GM19324 (cell line): ENCODE results near the gene MALRD1.

Source experiments
- ATAC-seq: cut with Tn5 transposase; IDR thresholded peaks from one replicate; pipeline ENCODE4 v1.9.1; 2021; ENCODE audit warnings: mild to moderate bottlenecking, moderate library complexity; ENCODE audit not compliant: unreplicated experiment, low FRiP score

MALRD1 gene

DNA sequence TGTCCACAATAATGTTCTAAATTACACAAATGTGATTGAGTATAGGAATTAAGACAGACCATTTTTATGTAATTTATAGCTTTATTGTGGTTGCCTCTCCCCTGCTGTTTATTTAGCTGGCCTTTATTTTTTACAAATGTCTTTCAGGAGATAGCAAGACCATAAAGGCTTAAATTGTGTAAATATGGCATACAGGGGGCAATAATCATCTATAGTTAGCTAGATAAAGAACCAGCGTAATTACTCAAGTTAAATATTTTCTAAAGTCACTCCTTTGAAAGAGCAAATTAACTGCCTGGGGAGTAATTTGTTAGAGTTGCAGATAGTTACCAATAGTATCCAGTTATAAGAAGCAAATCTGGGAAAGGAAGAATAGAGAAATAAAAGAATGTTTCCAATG is at the start of gene MALRD1:
MALRD1 (plus strand) TSS at position 313 of the 400 bp plus-strand sequence. CDS start 138 bp downstream, outside the sequence.
- no peak for ATAC-seq

DNA sequence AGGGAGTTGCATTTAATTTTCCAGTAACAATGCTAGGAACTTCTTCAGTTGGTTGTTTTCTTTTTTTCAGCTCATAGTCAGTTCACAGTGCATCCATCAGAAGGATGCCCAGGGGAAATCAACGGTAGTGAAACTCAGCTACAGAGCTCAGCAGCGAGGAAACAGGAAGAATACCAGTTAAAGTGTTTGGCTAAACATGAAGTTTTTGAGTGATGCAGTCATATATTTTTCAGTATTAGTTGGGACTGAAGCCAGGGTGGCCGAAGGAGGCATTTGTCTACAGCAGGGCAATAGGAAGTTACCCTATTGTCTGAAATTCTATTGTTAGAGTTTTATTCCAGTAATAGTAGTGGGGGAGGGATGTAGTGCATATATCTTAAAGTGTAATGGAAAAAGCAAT is 45.3 kb upstream of the MALRD1 start:
- no peak for ATAC-seq

DNA sequence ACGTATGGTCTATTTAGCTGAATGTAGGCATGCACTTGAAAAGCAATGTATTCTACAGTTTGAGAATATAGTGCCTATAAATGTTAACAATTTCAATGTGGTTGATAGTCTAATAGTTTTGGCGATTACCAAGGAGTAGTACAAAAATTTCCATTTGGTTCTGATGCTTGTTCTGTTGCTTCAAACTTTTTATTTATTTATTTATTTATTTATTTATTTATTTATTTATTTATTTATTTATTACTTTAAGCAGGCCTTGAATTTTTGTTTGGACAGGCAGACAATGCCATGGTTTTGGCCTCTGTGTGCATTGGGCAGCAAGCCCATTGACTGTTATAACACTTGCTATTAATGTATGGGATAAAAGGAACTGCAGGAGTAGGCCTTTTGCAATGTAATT is 36.5 kb upstream of the MALRD1 start:
- ATAC-seq: no peak

DNA sequence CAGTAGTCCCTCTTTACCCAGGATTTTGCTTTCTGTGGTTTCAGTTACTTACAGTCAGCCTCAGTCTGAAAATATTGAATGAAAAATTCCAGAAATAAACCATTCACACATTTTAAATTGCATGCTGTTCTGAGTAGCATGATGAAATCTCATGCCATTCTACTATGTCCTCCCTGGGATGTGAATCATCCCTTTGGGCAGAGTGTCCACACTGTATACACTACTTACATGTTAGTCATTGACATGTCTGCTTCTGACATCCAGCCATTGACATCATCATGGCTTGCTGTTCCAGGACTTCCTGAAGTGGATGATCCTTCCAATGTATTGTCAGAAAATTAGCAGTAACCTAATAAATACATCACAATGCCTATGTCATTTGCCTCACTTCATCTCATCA is 34.6 kb upstream of the MALRD1 start:
- ATAC-seq: no peak

DNA sequence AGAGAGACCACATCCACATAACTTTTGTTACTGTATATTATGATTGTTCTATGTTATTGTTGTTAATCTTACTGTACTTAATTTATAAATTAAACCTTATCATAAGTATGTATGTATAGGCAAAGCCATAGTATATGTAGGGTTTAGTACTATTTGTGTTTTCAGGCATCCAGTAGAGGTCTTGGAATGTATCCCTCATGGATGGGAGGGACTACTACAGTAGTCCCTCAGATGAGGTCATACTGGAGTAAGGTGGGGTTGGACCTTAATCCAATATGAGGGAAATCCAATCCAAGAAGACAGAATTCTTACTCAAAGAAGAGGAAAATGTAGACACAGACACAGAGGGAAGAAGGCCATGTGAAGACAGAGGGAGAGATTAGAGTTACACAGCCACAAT is 34.1 kb upstream of the MALRD1 start:
- no peak for ATAC-seq

GRCh38 chr10:19017116-19017890 is 31.3 kb upstream of the MALRD1 start:
- ATAC-seq: no peak

DNA sequence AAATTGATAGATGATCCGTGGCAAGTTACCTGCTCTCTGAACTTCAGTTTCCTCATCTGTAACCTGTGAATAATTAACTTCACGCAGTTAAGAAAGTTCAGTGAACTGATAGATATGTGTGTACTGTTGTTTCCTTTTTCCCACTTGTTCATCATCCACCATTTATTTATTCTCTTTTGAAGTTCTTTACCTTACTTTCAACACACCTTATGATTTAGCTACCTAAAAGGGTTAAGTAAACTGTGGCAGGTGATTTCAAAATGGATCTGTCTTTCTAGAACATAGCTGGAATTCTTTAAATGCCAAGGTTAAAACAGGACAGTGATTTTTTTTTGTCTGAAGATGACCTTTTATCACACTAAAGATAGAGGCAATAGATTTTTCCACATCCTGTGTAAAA is 27.4 kb upstream of the MALRD1 start:
- no peak for ATAC-seq

DNA sequence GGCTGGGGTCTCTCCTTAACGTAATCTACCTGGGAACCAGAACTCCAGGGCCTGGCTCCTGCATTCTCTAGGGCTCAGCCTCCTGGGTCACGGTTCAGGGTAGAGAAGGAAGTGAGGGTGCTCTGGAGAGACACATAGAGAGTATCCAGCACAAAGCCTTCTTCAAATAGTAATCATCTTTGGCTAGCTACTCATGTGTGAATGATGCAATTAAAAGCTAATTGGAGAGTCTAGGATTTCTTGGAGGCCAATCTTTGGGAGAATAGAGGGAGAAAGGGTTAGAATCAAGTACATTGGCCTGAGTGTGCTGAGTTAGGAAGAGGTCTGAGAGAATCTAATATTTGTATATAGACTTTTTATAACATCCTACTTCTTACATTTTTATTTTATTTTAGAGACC is 24.0 kb upstream of the MALRD1 start:
- ATAC-seq: no peak

DNA sequence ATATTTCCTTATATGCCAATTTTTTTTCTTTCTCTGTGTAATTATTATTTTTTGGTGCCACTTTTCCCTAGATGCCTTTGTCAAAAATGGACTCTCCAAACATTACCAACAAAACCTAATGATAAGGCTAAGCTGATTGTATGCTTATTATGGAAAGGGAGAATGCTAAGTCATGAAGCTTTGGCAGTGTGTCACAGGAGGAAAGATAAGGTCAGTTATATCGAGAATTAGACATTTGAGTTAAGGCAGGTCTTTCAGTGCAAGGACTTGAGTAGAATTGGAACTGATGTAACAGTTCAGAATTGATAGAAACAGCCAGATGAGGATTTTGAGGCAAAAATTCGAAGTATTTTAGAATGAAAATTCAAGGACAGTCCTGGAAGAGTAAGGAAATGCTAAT is 16.8 kb upstream of the MALRD1 start:
- no peak for ATAC-seq

DNA sequence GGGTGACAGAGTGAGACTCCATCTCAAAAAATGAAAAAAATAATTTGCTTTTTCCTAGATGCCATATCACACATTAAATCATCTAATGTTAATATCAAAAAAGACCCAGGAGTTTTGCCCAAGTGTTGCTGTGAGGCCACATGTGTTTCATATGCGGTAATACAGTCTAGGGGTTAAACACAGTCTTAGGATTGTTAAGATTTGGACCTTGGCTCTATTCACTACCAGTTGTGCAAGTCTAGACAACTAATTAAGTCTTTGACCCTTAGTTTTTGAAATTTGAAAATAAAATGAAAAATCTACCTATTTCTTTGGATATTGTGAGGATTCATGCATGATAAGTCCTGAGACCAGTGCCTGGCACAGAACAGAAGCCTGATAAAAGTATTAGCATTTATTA is 14.9 kb upstream of the MALRD1 start:
- ATAC-seq: no peak

- ATAC-seq: no peak
Measured at GRCh38 chr10:19041171-19041570, 7.4 kb upstream of the MALRD1 start.

DNA sequence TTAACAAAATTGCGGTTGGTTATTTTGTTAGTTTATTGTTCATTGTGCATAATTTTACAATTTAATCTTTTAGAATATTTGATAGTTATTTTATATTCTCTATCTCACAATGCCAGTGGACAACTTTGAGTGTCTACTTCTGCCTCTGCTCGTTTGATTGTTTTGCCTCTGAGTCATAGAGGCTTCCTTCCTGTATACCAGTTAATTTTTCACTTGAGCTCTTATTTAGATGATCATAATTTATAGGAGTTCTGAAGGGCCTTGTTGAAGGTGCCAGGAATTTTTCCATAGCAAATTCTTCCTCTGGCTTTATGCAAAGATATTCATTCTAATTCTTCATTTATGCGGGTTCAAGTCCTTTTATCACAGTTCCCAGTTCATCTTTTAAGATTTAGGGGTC is 5.2 kb upstream of the MALRD1 start:
- no peak for ATAC-seq

GRCh38 chr10:19046679-19047078 is 1.9 kb upstream of the MALRD1 start:
- ATAC-seq: no peak

DNA sequence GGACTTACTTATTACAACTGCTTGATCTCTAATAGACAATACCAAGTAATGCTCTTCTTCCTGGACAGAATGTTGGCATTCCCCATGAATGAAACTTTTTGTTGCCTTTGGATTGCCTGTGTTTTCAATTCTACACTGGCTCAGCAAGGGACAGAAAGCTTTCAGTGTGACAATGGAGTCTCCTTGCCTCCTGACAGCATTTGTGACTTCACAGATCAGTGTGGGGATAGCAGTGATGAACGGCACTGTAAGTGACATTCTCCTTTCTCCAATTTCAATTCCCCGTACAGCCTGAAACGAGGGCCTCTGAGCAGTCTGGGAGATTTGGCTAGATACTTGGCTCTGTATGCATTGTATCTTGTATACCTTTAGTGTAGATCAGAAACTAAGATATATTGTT is 290 bp downstream of the MALRD1 start:
- no peak for ATAC-seq

GRCh38 chr10:19049567-19049966 is 966 bp downstream of the MALRD1 start:
- no peak for ATAC-seq

DNA sequence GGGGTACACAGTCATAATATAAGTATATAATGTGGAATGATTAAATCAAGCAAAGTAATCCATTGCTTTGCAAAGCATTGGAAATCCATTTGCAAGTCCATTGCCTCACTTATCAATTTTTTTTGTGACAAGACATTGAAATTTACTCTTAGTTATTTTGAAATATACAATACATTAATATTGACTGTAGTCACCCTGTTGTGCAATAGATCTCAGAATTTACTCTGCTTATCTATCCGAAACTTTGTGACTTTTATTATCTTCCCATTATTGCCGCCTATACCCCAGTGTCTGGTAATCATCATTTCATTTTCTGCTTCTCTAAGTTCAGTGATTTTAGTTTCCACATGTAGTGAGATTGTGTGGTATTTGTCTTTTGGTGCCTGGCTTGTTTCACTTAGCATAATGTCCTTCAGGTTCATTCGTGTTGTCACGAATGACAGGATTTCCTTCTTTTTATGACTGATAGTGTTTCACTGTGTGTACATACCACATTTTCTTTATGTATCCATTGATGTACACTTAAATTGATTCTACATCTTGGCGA is 5.8 kb downstream of the MALRD1 start:
- ATAC-seq: no peak

GRCh38 chr10:19058046-19058445 is 9.4 kb downstream of the MALRD1 start:
- ATAC-seq: no peak

DNA sequence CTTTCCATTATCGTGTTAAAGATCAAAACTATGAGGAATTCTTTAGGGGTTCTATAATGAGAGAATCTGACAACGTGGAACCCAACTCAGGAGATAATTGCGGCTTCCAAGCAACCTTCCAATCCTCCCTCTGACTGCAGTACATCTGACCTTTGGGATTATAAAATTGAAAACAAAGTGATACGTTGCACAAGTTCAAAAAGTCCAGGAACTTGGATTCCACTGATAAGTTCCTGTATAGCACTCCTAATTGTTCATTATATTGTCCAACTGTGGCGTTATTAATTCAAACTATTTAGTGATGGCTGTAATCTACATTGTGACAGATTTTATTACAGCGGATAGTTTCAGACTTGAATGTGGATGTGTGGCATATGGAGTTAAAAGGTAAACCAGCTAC is 15.4 kb downstream of the MALRD1 start:
- no peak for ATAC-seq

GRCh38 chr10:19071946-19072345 is 23.3 kb downstream of the MALRD1 start:
- ATAC-seq: no peak

DNA sequence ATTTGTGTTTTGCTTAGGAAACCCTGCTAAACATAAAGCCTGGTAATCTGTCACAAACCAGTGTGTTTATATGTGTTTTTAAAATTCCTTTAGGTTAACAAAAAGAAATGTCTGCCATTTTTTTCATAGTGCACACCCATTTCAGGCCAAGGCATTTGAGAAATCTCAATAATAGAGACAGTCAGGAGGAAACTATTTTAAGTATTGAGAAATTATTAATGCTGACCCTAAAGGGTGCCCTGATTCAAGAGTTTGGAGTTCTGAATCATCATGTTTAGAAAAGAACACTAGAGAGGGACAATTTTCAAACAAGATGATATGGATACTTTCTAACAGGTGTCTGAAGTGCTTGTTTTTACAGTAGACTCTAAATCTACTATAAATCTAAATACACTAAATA is 28.7 kb downstream of the MALRD1 start:
- no peak for ATAC-seq

GRCh38 chr10:19096501-19097073 is 48.0 kb downstream of the MALRD1 start:
- no peak for ATAC-seq

DNA sequence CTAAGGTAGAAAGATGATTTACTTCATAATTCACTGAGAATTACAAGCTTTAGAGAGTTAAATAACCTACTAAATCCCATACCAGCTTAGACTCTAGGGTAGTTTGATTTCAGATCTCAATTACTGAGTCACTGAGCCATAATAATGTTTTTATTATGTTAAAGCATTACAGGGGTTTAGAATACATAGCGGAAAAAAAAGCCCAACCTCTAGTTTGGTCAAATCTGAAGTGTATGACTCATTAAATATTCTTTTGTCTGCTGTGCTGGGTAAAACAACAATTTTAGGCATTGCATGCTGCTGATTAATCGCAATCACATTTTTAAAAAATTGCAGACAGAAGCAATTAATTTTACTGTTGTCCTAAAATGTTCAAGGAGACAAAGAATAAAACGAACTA is 48.5 kb downstream of the MALRD1 start:
- ATAC-seq: no peak
